Natural killer cell treated with Interleukin-12 subunit alpha and Interleukin-12 subunit beta and Interleukin-15 and Interleukin-18, amount 100 ng/mL, for 72 hours (primary cell): ENCODE measurements around the gene KATNBL1. TPM values are rescaled to one million over a fixed set of nuclear protein-coding genes. Genes with fewer than 3 reads are reported as not detected.

Experiments used
- ATAC-seq, 2 donors: fragments of 150-1000 bp; cut with Tn5 transposase in 1 of 2; sonication (Bioruptor Pico), chemical (Tn5 transposase) in 1 of 2; 2 replicates each; pipeline ENCODE4 v1.10.0; 2021
- DNase-seq: peaks from one replicate; pipeline ENCODE4 v3.0.0; 2022; ENCODE audit warnings: low spot score
- H3K27ac Mint-ChIP-seq, 2 donors: 1 replicate in 1 of 2; 2 replicates in 1 of 2; pipeline ENCODE4 v1.8.0; 2022; ENCODE audit warnings: mixed read lengths in 2 of 2, mild to moderate bottlenecking in 1 of 2, moderate library complexity in 1 of 2
- H3K27me3 Mint-ChIP-seq, 2 donors: 1 replicate in 1 of 2; 2 replicates in 1 of 2; pipeline ENCODE4 v1.8.0; 2022; ENCODE audit warnings: mixed read lengths in 2 of 2
- H3K36me3 Mint-ChIP-seq: one replicate; pipeline ENCODE4 v1.8.0; 2022; ENCODE audit warnings: mixed read lengths
- H3K4me1 Mint-ChIP-seq, 2 donors: 1 replicate in 1 of 2; 2 replicates in 1 of 2; pipeline ENCODE4 v1.8.0; 2022; ENCODE audit warnings: low read depth in 2 of 2, mixed read lengths in 2 of 2, mild to moderate bottlenecking in 1 of 2
- H3K4me3 Mint-ChIP-seq: one replicate; pipeline ENCODE4 v1.8.0; 2022; ENCODE audit warnings: mixed read lengths
- H3K9me3 Mint-ChIP-seq: 2 replicates; pipeline ENCODE4 v1.8.0; 2022; ENCODE audit warnings: mixed read lengths
- total RNA-seq, 2 donors: library from RNA; stranded (reverse); gene quantifications; one replicate each; pipeline ENCODE4 v1.2.3, GENCODE V29; 2022

Gene KATNBL1
- total RNA-seq = 10 to 100 TPM; 39.2 to 79.6 TPM

DNA sequence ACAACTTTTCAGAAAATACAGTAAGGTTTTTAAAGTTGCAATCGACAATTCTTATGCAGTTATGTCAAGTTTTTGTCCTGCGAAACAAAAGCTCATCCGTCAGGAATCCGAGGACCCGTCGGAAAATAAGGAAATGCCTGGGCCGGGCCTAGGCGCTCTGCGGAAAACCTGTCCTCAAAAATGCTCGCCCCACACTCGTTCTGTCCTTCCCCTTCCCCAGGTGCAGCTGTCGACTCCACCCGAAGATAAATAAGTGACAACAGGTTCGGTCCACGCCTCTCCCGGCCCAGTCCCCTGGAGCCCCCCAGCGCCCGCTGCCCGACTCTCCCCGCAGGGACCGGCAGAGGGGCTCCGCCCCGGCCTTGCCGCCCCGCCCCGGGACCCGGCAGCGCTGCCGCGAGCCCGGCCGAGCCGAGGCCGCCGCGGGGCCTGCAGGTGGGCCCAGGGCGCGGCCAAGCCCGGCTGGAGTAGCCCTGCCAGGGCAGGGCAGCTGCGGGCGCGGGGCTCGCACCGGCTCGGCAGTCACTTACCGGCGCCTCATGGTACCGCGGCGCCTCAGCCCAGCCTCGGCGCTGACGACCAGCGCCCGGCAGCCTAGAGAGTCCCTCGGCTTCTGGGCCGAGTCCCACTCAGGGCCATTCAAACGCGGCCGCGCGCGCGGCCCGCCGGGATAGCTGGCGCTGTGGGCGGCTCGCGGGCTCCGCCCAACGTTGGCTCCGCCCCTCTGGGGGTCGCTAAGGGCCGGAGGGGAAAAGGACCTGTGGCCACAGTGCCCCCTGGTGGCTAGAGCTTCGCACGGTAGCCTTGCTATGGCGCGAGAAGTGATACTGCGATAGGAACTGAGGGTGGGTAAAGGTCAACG is at the start of gene KATNBL1:
Gene KATNBL1 (minus strand): TSS at position 676 of the 862 bp plus-strand sequence. CDS start 46,420 bp downstream, outside the sequence.
- peak within 1 kb of the TSS; percentile 86 for H3K4me3 Mint-ChIP-seq
- peak; percentile 97 to 99 for ATAC-seq
- peak; percentile 97 for DNase-seq
- no peaks in the 10 kb centered on the region for H3K27me3 Mint-ChIP-seq
- peak within 1 kb of the TSS; percentile 37 to 71 for H3K27ac Mint-ChIP-seq
- peaks cover 5% of the 10 kb centered on the region for H3K36me3 Mint-ChIP-seq
- H3K9me3 Mint-ChIP-seq = no peaks in the 10 kb centered on the region
- peaks cover 15 to 24% of the 10 kb centered on the region in 2 donors for H3K4me1 Mint-ChIP-seq

- Mint-ChIP-seq H3K27ac (peak overlapping the region in 1 of 2 donors; percentile 37), H3K36me3 (peaks cover 27% of the 10 kb centered on the region), H3K27me3 (no peaks in the 10 kb centered on the region), H3K9me3 (no peaks in the 10 kb centered on the region), H3K4me1 (peaks cover 5 to 6% of the 10 kb centered on the region in 2 donors), H3K4me3 (no peak overlapping the region)
- ATAC-seq (no peak), DNase-seq (no peak)
These were observed 49.7 kb upstream of the KATNBL1 start for GRCh38 chr15:34259566-34259965.

GRCh38 chr15:34258151-34258550 is 48.3 kb upstream of the KATNBL1 start:
- H3K27me3 Mint-ChIP-seq = no peaks in the 10 kb centered on the region
- H3K9me3 Mint-ChIP-seq = no peaks in the 10 kb centered on the region
- peaks cover 36% of the 10 kb centered on the region for H3K36me3 Mint-ChIP-seq
- H3K27ac Mint-ChIP-seq = peak overlapping the region in 1 of 2 donors; percentile 32
- peaks cover 5 to 6% of the 10 kb centered on the region in 2 donors for H3K4me1 Mint-ChIP-seq
- H3K4me3 Mint-ChIP-seq = no peak overlapping the region
- ATAC-seq = no peak
- DNase-seq = no peak

- Mint-ChIP-seq H3K27ac (no peak overlapping the region), H3K4me1 (peaks cover 5 to 6% of the 10 kb centered on the region in 2 donors), H3K9me3 (no peaks in the 10 kb centered on the region), H3K27me3 (no peaks in the 10 kb centered on the region), H3K36me3 (peaks cover 46% of the 10 kb centered on the region), H3K4me3 (no peak overlapping the region)
- ATAC-seq = no peak
- DNase-seq = no peak
These were observed 42.6 kb upstream of the KATNBL1 start for GRCh38 chr15:34252545-34252944.

DNA sequence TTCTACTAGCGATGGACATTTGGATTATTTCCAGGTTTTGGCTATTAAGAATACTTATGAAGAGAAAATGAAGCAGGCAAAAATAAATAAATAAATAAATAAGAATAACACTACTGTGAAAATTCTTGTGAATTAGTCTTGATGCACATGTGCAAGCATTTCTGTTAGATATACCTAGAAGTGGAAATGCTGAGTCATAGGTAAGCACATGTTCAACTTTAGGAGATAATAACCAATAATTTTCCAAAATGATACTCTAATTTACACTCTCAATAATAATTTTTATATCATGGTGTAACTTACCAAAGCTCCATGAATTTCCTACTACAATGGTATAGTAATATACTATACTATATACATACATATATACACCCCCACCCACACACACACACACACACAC is 38.3 kb upstream of the KATNBL1 start:
- Mint-ChIP-seq H3K27ac (no peak overlapping the region), H3K27me3 (no peaks in the 10 kb centered on the region), H3K4me3 (no peak overlapping the region), H3K4me1 (no peaks in the 10 kb centered on the region), H3K36me3 (peaks cover 26% of the 10 kb centered on the region), H3K9me3 (no peaks in the 10 kb centered on the region)
- ATAC-seq (no peak), DNase-seq (no peak)

DNA sequence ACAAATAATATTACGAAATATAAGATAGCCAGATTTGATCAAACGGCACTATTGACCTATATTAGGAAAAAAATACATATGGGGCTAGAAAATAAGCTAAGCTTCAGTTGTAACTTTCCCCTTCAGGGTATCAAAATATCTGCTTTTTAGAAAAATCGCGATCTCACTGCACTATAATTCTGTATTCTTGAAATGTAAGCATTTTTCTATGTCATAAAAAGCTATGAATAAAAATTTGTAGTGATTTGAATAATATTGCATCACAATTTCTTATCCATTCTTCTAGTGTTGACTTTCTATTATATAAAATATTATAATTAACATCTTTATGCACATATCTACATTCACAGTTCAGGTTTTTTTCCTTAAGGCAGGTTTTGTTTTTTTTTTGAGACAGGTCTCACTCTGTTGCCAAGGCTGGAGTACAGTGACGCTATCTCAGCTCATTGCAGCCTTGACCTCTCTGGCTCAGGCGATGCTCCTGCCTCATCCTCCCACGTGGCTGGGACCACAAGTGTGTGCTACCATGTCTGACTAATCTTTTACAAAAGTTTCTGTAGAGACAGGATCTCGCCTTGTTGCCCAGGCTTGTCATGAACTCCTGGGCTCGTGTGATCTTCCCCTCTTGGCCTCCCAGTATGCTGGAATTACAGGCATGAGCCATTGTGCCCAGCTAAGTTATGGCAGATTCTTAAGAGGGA is 36.5 kb upstream of the KATNBL1 start:
- ATAC-seq = peak in 1 of 2 donors; percentile 53
- H3K4me1 Mint-ChIP-seq = no peaks in the 10 kb centered on the region
- DNase-seq = no peak
- H3K27ac Mint-ChIP-seq = no peak overlapping the region
- H3K4me3 Mint-ChIP-seq = no peak overlapping the region
- peaks cover 13% of the 10 kb centered on the region for H3K36me3 Mint-ChIP-seq
- no peaks in the 10 kb centered on the region for H3K9me3 Mint-ChIP-seq
- H3K27me3 Mint-ChIP-seq = no peaks in the 10 kb centered on the region

DNA sequence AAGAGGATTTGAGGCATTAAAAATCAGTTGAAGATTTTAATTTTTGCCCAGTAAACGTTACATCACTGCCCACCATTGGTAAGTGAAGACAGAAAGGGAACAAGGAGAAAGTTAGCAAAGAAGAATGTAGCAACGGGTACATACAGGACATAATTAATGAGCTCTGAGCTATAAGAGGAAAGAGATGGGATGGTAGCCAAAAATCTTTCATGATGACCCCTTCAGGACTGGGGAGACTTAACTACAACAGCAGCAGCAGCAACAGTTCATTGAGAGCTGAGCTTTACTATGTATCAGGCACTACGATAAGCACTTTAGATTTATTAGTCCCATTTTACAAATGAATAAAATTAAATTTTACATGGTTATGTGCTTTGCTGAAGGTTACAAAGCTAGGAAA is 33.3 kb upstream of the KATNBL1 start:
- H3K36me3 Mint-ChIP-seq = peaks cover 14% of the 10 kb centered on the region
- no peak for DNase-seq
- peak overlapping the region in 1 of 2 donors; percentile 31 for H3K27ac Mint-ChIP-seq
- H3K27me3 Mint-ChIP-seq = no peaks in the 10 kb centered on the region
- H3K4me3 Mint-ChIP-seq = no peak overlapping the region
- no peak for ATAC-seq
- H3K4me1 Mint-ChIP-seq = peaks cover 15 to 26% of the 10 kb centered on the region in 2 donors
- H3K9me3 Mint-ChIP-seq = no peaks in the 10 kb centered on the region

- Mint-ChIP-seq H3K9me3 (no peaks in the 10 kb centered on the region), H3K4me3 (no peak overlapping the region), H3K36me3 (peaks cover 14% of the 10 kb centered on the region), H3K27me3 (no peaks in the 10 kb centered on the region), H3K27ac (no peak overlapping the region), H3K4me1 (peaks cover 17 to 27% of the 10 kb centered on the region in 2 donors)
- ATAC-seq (no peak), DNase-seq (no peak)
These were observed 32.4 kb upstream of the KATNBL1 start for GRCh38 chr15:34242331-34242710.

GRCh38 chr15:34241376-34242330 is 31.8 kb upstream of the KATNBL1 start:
- Mint-ChIP-seq H3K4me1 (peaks cover 17 to 27% of the 10 kb centered on the region in 2 donors), H3K27ac (peak overlapping the region in 1 of 2 donors; percentile 49), H3K4me3 (no peak overlapping the region), H3K27me3 (no peaks in the 10 kb centered on the region), H3K36me3 (peaks cover 14% of the 10 kb centered on the region), H3K9me3 (no peaks in the 10 kb centered on the region)
- peak; percentile 66 to 71 for ATAC-seq
- DNase-seq = no peak

DNA sequence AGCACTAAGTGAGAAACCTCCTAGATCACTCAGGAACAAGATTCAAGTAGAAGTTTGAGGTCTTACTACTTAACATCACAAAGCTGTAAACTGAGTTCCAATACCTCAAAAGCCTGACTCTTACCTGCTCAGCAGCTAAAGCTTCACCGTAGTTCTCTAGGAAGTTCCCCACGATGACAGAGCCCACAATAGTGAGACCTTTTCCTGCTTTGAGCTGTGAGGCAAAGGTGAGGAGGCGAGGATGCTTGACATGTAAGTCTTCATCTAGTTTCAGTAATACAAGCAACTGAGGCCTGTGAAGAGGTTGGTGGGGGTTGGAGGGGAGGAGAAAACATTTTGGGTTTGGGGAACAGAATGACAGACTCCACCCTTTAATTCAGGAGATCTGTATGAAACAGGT is 30.6 kb upstream of the KATNBL1 start:
- ATAC-seq (no peak), DNase-seq (no peak)
- Mint-ChIP-seq H3K4me1 (peaks cover 17 to 27% of the 10 kb centered on the region in 2 donors), H3K27ac (peak overlapping the region; percentile 83 to 97), H3K36me3 (peaks cover 14% of the 10 kb centered on the region), H3K9me3 (no peaks in the 10 kb centered on the region), H3K27me3 (no peaks in the 10 kb centered on the region), H3K4me3 (no peak overlapping the region)

- DNase-seq (no peak), ATAC-seq (peak; percentile 91 to 94)
- no peaks in the 10 kb centered on the region for H3K27me3 Mint-ChIP-seq
- peak overlapping the region; percentile 73 for H3K4me3 Mint-ChIP-seq
- peaks cover 9% of the 10 kb centered on the region for H3K36me3 Mint-ChIP-seq
- no peaks in the 10 kb centered on the region for H3K9me3 Mint-ChIP-seq
- H3K4me1 Mint-ChIP-seq = peaks cover 17 to 27% of the 10 kb centered on the region in 2 donors
- H3K27ac Mint-ChIP-seq = peak overlapping the region; percentile 83 to 97
These were observed 29.4 kb upstream of the KATNBL1 start for GRCh38 chr15:34239151-34239808.

DNA sequence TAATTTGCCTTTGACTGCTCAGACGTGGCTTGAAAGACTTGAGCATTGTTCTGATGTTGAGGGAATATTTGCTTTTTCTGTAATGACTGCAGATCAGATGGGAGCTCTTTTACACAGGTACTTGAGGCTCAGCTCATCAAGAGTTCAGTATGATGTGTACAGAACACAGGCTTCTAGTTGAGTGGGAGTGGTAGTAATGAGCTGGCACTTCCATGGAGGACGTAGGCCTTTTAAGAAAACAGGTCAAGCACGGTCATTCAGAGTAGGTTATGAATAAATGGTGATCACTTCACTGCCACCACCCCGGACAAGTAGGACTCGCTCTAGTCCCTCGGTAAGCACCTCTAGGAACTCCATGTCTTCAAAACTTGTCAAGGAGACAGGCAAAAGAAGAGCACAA is 23.7 kb upstream of the KATNBL1 start:
- Mint-ChIP-seq H3K36me3 (peaks cover 11% of the 10 kb centered on the region), H3K9me3 (no peaks in the 10 kb centered on the region), H3K4me3 (no peak overlapping the region), H3K27me3 (no peaks in the 10 kb centered on the region), H3K4me1 (peaks cover 5 to 6% of the 10 kb centered on the region in 2 donors), H3K27ac (peak overlapping the region in 1 of 2 donors; percentile 69)
- DNase-seq (no peak), ATAC-seq (no peak)
